KMS-11 (cell line): Measurements from ENCODE around the gene FUBP3.

Experiments used
- H2AFZ ChIP-seq: fragments of 200-600 bp; sonication (generic); 2 replicates; pipeline ENCODE4 v1.6.1; 2016; ENCODE audit warnings: antibody characterized with exemption, mixed run types, low read depth
- H3K27ac ChIP-seq: fragments of 200-600 bp; sonication (generic); 2 replicates; pipeline ENCODE4 v1.6.1; 2016; ENCODE audit warnings: mild to moderate bottlenecking, mixed run types
- H3K27me3 ChIP-seq: fragments of 200-600 bp; sonication (generic); 2 replicates; pipeline ENCODE4 v1.6.1; 2017; ENCODE audit warnings: mild to moderate bottlenecking, low read depth, mixed run types, moderate library complexity; ENCODE audit not compliant: insufficient read depth
- H3K36me3 ChIP-seq: fragments of 200-600 bp; sonication (generic); 2 replicates; pipeline ENCODE4 v1.6.1; 2017; ENCODE audit warnings: mild to moderate bottlenecking, mixed run types; ENCODE audit not compliant: insufficient read depth
- H3K4me1 ChIP-seq: fragments of 200-600 bp; sonication (generic); 2 replicates; pipeline ENCODE4 v1.6.1; 2016; ENCODE audit warnings: mild to moderate bottlenecking, low read depth, mixed run types; ENCODE audit not compliant: poor library complexity, severe bottlenecking
- H3K4me2 ChIP-seq: fragments of 200-600 bp; sonication (generic); 2 replicates; pipeline ENCODE4 v1.7.0; 2016; ENCODE audit warnings: mild to moderate bottlenecking, mixed run types
- H3K4me3 ChIP-seq: fragments of 200-600 bp; sonication (generic); IDR thresholded peaks from 2 replicates; pipeline ENCODE4 v1.6.1; 2017; ENCODE audit warnings: low read depth, low read length, mixed read lengths; ENCODE audit not compliant: insufficient read depth
- H3K79me2 ChIP-seq: fragments of 200-600 bp; sonication (generic); 2 replicates; pipeline ENCODE4 v1.6.1; 2016; ENCODE audit warnings: low read depth, mixed run types; ENCODE audit not compliant: insufficient read depth
- H3K9ac ChIP-seq: fragments of 200-600 bp; sonication (generic); 2 replicates; pipeline ENCODE4 v1.6.1; 2016; ENCODE audit warnings: mild to moderate bottlenecking, mixed run types
- H4K20me1 ChIP-seq: fragments of 200-600 bp; sonication (generic); 2 replicates; pipeline ENCODE4 v1.6.1; 2016; ENCODE audit warnings: mild to moderate bottlenecking, mixed run types; ENCODE audit not compliant: insufficient read depth
- CTCF ChIP-seq: fragments of 200-600 bp; sonication (generic); conservative IDR thresholded peaks from 2 replicates; pipeline ENCODE4 v1.6.1; 2017; ENCODE audit warnings: low read depth, mild to moderate bottlenecking, antibody characterized with exemption, low read length, moderate library complexity, mixed read lengths

Gene FUBP3

GRCh38 chr9:130639124-130639765 lies 59.9 kb downstream of the FUBP3 start:
- Histone ChIP-seq H3K4me3 (no peak overlapping the region), H3K36me3 (no peaks in the 10 kb centered on the region), H2AFZ (no peak overlapping the region), H3K9ac (no peak overlapping the region), H3K4me1 (no peaks in the 10 kb centered on the region), H3K27ac (no peak overlapping the region), H3K79me2 (no peaks in the 10 kb centered on the region), H3K27me3 (no peaks in the 10 kb centered on the region), H4K20me1 (no peaks in the 10 kb centered on the region), H3K4me2 (no peak overlapping the region)
- TF ChIP-seq CTCF = no peak

GRCh38 chr9:130639866-130640555 lies 60.6 kb downstream of the FUBP3 start:
- no peaks in the 10 kb centered on the region for H3K36me3 ChIP-seq
- no peaks in the 10 kb centered on the region for H3K27me3 ChIP-seq
- no peak overlapping the region for H3K27ac ChIP-seq
- TF ChIP-seq CTCF = no peak
- H4K20me1 ChIP-seq = no peaks in the 10 kb centered on the region
- no peak overlapping the region for H3K4me2 ChIP-seq
- no peaks in the 10 kb centered on the region for H3K4me1 ChIP-seq
- H3K79me2 ChIP-seq = no peaks in the 10 kb centered on the region
- H2AFZ ChIP-seq = no peak overlapping the region
- no peak overlapping the region for H3K9ac ChIP-seq
- H3K4me3 ChIP-seq = no peak overlapping the region

DNA sequence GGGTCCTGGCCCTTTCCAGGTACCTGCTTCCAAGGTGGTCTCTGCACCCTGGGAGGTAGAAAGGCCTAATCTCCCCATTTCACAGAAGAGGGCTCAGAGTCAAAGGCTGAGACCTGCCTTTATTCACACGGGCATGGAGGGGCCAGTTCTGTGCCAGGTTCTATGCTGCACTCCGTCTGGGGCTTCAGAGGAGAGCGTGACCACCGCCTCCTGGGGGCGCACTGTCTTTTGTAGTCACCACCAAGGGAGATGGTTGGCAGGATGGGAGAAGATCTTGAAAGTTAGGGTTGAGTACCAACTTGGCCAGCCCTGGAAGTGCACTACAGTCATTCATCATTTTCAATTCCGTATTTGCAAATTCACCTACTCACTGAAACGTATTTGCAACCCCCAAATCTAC lies 61.3 kb downstream of the FUBP3 start:
- no peak overlapping the region for H3K4me2 ChIP-seq
- H3K79me2 ChIP-seq = no peaks in the 10 kb centered on the region
- H3K4me3 ChIP-seq = no peak overlapping the region
- no peak overlapping the region for H3K27ac ChIP-seq
- H3K9ac ChIP-seq = no peak overlapping the region
- no peaks in the 10 kb centered on the region for H3K36me3 ChIP-seq
- no peak overlapping the region for H2AFZ ChIP-seq
- TF ChIP-seq CTCF = no peak
- H4K20me1 ChIP-seq = no peaks in the 10 kb centered on the region
- no peaks in the 10 kb centered on the region for H3K4me1 ChIP-seq
- no peaks in the 10 kb centered on the region for H3K27me3 ChIP-seq

- H3K79me2 ChIP-seq = no peaks in the 10 kb centered on the region
- peaks cover 5% of the 10 kb centered on the region; the same call in 1 of the 2 replicates for H3K27me3 ChIP-seq
- no peak overlapping the region for H3K27ac ChIP-seq
- no peak overlapping the region for H3K9ac ChIP-seq
- no peak for TF ChIP-seq CTCF
- no peaks in the 10 kb centered on the region for H3K36me3 ChIP-seq
- H3K4me2 ChIP-seq = no peak overlapping the region
- no peaks in the 10 kb centered on the region for H3K4me1 ChIP-seq
- H4K20me1 ChIP-seq = no peaks in the 10 kb centered on the region
- no peak overlapping the region for H2AFZ ChIP-seq
- H3K4me3 ChIP-seq = no peak overlapping the region
Observed at GRCh38 chr9:130642926-130643325, 63.5 kb downstream of the FUBP3 start.
